ENCODE results near the gene NNAT.
"Not testable (repeated sequence)": the region's sequence is repeated elsewhere in the genome, so short reads cannot be mapped to it uniquely, and the experiment has no call there.

NNAT gene

DNA sequence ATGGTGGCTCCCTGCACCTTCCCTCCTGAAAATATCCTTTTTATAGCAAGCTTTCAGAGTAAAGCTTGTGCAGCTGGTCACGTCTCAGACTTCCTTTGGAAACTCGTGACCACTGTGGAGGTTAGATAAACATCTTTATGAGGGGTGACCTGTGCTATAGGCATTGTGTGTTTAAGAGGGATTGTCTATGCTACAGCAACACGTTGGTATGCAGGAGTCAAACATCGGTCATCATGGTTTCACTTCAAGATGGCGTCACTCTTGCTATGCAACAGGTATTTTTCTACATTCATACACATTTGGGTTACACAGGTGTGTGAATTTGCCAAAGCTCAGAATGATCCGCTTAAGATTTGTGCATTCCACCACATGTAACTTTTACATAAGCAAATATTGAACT, 21.2 kb downstream of the NNAT start:
- DNase-seq: no peak

DNA sequence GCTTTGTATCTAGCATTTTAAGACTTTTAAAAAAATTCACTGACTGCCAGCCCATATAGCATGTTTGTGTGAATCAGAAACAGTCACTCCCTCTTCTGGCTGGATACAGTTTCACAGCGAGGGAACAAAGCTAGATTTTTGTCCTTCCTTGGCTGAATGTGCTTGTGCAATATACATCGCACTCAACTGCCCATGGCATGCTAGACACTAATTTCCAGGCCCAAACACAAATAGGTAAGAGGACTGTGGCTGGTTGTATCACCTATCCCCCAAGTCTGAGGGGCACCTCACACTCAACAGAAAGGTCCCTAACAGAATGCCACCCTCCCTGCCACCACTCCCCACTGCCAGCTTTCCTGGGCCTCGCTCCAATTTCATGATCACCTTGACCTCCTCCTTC, 22.8 kb downstream of the NNAT start:
- DNase-seq: no peak

DNA sequence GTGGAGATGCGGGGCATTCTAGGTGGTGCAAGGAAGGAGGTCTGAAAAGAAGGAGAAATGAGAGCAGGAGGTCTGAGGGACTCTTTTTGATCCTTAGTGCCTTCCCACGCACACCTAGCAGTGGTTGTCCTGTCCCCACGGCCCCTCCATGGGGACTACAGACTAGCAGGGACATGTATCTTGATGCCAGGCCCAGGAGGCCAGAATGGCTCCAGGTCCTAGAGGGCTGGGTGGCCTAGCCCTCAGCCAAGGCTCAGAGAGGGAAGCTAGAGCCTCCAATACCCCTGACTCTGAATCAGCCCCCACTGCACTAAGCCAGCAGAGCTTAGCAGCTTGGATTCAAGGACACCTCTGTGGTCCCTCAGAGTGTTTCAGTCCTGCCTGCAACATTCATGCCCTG, 23.3 kb downstream of the NNAT start:
- no peak for DNase-seq

DNA sequence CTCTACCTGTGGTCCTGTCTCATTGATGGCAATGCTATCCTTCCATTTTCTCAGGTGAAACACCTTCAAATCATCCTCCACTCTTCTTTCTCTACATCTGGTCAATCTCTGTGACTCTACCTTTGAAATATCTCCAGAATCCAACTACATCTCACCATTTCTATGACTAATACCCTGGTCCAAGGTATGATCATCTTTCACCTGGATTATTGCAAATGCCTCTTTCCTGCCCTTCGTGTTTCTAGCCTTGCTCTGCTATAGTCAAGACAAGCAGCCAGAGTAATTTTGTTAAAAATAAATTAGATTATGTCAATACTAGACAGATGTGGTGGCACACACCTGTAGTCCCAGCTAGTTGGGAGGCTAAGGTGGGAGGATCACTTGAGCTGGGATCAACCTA, 24.5 kb downstream of the NNAT start:
- DNase-seq: no peak

DNA sequence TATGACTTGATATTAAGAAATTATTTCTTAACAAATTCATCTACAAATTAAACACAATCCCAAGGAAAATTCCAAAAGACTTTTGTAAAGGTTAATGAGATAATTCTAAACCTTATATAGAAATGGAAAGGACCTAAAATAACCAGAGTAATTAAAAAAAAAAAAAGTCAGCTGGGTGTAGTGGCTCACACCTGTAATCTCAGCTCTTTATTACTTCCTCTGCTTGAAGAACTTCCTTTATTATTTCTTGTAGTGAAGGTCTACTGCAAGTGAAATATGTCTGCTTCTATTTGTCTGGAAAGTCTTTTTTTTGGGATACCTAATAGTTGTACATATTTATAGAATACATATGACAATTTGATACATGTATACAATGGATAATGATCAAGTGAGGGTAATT, 26.9 kb downstream of the NNAT start:
- no peak for DNase-seq

DNA sequence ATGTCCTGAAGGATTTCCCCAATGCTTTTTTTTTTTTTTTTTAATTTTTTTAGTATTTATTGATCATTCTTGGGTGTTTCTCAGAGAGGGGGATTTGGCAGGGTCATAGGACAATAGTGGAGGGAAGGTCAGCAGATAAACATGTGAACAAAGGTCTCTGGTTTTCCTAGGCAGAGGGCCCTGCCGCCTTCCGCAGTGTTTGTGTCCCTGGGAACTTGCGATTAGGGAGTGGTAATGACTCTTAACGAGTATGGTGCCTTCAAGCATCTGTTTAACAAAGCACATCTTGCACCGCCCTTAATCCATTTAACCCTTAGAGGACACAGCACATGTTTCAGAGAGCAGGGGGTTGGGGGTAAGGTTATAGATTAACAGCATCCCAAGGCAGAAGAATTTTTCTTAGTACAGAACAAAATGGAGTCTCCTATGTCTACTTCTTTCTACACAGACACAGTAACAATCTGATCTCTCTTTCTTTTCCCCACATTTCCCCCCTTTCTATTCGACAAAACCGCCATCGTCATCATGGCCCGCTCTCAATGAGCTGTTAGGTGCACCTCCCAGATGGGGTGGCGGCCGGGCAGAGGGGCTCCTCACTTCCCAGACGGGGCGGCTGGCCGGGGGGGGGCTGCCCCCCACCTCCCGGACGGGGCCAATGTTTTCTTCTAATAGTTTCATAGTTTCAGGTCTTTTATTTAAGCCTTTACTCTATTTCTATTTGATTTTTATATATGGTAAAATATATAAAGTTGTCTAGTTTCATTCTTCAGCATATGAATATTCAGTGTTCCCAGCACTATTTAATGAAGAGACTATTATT, 29.3 kb downstream of the NNAT start:
- not testable (repeated sequence) for DNase-seq

DNA sequence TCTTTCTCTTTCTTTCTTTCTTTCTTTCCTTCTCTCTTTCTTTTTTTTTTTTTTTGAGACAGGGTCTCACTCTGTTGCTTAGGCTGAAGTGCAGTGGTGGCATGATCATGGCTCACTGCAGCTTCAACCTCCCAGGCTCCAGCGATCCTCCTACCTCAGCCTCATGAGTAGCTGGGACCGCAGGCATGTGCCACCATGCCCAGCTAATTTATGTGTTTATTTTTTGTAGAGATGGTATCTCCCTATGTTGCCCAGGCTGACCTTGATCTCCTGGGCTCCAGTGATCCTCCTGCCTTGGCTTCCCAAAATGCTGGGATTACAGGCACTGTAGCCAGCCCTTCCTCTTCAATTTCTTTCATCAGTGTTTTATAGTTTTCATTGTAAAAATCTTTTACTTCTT, 30.6 kb downstream of the NNAT start:
- not testable (repeated sequence) for DNase-seq

DNA sequence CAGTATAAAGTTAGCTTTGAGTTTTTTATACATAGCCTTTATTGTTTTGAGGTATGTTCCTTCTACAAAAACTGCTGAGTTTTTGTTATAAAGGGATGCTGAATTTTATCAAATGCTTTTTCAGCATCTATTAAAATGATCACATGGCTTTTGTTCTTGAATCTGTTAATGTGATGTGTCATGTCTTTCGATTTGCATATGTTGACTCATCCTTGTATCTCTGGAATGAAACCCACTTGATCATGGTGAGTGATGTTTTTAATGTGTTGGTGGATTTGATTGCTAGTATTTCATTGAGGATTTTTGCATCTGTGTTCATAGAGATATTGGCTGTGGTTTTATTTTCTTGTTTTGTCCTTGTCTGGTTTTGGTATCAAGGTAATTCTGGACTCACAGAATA, 31.4 kb downstream of the NNAT start:
- DNase-seq: no peak

DNA sequence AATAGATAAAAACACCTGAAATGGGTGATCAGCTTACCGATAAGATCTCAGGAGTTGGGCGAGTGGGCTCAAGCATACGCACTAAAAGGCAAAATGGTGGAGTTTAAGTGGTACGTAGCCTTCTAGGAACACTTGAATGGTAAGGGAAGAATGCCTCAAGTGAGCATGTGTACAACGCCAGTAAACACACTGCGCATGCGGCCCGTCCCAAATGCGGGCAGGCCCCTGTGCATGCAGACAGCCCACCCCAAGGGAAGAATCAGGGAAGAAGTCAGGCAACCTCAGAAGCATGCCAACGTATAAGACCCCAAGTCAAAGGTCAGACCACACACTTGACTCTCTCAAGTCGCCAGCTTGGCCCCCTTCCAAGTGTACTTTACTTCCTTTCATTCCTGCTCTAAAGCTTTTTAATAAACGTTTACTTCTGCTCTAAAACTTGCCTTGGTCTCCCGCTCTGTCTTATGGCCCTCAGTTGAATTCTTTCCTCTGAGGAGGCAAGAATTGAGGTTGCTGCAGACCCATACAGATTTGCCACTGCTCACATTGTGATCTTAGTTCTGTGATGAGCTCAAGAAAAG, 33.8 kb downstream of the NNAT start:
- DNase-seq: not testable (repeated sequence)

DNA sequence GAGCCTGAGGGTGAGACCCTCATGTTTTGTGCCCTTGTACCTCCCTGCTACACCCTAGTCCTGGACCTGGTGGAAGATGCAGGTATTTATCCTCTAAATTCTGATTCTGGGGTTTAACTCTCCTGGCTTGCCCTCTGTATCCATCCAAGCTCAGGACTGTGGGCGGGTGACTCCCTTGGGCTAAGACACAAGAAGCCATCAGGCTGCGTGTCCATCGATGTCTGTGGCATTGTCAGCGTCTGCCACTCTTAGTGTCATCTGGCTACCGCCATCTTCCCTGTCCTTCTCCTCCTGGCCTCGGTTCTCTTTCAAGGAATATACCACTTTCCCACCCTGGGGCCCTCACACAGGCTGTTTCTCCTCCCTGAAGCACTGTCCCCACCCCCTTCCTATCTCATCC, 35.5 kb downstream of the NNAT start:
- DNase-seq: no peak

DNA sequence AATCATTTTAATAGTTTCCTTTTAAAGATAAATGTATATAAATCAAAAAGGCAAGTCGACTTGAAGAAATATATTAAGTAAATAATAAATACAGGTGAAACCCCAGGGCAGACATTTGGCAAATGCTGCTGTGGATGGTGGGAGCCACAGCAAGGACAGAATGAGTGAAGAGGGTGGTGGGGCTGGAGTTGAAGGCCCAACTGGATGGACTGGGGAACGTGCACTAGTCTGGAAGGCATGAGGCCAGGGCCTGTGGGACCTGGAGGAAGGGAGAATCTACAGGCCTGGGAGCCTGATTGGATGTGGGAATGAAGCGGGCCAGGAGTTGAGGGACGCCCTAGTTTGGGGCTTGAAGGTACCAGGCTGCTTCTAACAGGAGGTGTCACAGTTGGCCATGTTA, 37.3 kb downstream of the NNAT start:
- no peak for DNase-seq

DNA sequence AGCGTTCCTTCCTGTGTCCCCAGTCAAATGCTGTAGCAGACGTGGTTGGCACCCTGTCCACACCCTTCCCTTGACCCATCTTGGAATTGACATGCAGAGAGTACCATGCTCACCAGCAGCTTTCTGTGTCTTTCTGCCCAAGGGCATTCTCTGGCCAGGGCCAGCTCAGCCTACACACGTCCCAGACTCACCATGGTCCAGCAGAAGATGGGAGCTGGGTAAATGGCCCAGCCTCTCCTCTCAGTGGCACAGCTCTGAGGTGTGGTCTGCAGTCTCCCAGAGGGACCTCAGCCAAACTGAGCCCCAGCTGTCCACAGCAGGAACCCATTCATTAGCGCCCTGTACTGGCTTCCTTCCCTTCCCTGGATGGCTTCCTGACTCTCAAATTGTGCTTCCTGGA, 37.7 kb downstream of the NNAT start:
- DNase-seq: no peak

DNA sequence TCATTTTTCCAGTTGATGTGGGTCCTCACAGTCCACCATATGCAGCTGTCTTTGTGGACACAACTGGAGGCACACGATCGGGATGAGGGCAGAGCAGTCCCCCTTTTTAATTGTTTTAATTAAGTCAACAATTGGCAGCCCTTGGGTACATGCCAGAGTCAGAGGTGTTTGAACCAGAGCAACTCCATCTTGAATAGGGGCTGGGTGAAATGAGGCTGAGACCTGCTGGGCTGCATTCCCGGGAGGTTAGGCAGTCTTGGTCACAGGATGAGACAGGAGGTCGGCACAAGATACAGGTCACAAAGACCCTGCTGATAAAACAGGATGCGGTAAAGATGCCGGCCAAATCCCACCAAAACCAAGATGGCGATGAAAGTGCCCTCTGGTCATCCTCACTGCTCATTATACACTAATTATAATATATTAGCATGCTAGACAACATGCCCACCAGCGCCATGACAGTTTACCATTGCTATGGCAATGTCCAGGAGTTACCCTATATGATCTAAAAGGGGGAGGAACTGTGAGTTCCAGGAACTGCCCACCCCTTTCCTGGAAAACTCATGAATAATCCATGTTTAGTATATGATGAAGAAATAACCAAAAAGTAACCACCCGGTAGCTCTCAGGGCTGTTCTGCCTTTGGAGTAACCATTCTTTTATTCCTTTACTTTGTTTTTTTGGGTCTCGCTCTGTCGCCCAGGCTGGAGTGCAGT, 38.4 kb downstream of the NNAT start:
- no peak for DNase-seq

DNA sequence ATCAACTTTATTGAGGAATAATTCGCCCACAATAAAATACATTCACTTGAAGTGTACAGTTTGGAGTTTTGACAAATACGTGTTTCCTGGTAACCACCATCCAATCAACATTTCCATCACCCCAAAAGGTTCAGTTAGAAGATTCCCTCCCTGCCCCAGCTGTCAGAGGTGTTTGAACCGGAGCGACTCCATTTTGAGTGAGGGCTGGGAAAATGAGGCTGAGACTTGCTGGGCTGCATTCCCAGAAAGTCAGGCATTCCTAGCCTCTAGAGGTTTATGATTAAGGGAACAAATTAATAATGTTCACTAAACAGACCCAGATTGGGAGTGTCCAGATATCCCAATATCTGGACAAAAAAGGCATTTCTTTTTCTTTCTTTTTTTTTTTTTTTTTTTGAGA, 39.6 kb downstream of the NNAT start:
- DNase-seq: no peak

DNA sequence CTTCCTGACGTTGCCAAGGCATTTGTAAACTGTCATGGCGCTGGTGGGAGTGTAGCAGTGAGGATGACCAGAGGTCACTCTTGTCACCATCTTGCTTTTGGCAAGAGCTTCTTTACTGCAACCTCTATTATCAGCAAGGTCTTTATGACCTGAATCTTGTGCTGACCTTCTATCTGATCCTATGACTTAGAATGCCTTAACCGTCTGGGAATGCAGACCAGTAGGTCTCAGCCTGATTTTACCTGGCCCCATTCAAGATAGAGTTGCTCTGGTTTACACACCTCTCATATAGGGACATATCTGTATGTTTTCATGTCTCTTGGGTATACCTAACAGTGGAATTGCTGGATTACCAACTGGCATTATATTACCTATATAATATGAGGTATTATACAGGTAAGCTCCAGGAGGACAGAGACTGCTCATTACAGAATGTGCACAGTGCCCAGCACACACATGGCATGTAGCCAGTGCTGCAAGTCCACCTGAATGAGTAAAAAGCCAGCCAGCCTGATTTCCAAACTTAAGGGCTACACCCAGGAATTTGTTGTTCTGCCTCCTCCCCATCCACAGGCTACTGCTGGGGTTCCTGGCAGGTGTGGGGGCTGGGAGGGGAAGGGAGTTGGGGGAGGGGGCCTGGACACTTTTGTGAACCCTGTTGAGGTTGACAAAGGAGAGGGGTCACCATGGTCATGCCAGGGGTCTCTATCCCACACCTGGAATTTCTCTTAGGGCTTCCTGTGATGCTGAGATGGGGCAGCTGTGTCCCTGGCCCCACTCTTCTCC, 41.8 kb downstream of the NNAT start:
- no peak for DNase-seq

DNA sequence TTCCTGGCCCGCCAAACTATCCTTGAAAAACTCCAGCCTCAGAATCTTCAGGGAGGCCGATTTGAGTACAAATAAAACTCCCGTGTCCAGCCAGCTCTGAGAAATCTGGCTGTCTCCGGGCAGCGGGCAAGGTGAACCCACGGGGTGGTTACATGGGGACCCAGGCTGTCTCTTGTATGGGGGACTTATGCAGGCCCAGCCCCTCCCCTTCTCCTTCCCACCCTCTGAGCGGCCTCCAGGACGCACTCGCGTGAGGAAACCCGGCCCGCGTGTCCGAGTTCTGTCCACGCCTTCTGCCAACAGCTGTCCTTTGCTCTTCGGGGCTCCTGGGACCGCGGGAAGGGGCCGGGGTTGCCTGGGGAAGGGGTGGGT, 43.0 kb downstream of the NNAT start:
- no peak for DNase-seq

DNA sequence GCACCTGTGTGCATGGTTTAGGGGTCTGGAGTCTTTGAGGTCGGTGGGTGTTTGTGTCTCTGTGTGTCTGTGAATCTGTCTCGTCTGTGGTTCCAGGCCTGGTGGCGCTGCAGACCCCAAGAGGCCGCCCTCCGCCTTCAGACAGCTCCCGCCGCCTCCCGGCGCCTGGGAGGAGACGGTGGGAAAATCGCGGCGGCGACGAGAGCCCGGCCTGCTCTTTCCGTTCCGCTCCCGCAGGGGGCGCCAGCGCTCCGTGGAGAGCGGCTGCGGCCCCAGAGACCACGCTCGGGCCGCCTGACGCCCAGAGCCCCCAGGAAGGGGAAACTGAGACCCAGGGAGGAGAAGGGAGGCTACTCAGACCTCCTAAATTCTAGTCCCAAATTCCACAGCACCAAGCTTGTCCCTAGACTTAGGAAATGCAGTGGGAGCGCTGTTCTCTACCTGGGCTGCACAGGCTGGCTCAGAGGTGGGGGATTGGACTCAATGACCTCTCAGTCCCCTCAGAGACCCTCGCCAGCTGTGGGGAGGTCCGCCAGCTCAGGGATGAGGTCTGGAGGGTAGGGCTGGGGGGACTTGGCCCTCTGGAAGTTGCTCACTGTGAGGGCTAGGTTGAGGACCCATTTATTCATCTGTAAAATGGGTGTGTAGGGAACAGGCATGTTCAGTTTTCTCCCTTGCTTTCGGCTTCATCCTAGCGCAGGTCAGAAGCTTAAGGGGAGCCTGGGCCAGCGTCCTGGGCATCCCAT, 43.5 kb downstream of the NNAT start:
- DNase-seq: peak; percentile 58

DNA sequence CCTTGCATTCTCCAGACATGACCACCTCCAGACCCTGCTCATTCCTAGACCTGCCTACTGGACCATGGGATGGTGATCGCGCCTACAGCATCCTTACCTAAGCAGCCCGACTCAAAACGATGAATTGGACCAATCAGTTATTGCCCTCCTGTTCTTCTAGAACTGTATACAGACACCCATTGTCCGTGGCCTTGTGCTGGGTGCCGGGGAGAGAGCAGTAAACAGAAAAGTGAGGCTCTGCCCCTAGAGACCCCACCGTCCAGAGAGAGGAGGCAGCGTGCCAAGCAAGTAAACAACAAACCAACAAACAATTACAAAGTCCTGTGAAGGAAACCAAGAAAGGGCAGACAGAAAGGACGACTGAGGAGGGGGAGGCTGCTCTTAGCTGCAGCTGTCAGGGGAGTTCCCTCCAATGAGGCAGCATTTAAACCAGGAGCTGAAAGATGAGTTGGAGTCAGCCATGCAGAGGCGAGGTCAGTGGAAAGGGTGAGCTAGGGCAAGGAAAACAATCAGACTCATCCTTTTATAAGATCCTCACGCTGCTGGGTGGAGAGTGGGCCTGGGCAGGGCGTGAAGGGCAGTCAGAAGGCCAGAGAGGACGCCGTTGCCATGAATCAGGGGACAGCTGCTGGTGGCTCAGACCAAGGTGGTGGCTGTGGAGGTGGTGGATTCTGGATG, 44.2 kb downstream of the NNAT start:
- peak; percentile 57 for DNase-seq

DNA sequence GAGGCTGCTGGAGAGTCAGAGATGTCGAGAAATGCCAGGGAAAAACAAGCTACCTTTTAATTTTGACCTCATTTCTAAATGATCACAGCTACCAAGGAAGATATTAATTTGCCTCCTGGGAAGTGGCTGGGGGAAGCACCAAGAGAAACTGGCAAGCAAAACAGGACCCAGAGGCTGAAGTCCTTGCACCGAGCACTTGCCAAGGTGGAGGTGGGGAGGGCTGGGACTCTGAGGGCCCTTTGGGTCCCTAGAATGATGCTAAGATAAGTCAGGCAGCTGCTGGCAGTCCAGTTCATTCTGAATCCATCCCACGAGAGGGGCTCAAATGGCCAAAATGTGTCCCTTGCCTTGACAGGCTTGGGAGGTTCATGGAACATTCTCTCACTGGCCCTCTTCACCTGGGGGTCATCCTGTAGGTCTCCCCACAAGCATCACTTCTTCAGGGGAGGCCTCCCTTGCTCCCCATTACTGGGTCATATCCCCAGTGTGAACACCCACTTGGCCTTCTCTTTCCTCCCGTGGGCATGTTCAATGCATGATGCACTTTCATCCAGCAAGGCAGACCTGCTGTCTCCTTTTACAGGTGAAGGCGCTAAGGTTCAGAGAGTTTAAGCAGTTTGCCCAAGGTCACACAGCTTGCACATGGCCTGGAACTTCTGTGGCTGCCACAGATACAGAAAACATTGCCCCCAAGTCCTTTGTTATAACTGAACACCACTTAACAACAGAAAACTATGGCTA, 45.7 kb downstream of the NNAT start:
- DNase-seq: no peak

DNA sequence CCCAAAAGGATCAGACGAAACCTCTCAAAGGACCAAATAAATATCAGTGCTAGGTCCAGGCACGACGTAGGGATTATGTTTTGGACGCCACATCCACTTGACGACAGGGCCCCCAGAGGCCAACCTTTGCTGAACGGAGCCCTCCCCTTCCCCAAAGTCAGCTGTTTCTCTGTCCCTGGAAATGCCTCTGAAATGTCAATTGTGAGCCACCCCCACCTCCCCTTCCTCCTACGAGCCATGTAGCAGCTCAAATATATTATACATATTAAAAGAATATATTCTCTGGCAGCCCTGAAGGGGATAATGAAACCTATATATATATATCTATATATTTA, 46.2 kb downstream of the NNAT start:
- peak; percentile 42 for DNase-seq
